ENCODE data around the gene SLC25A1. TPM values are rescaled to one million over a fixed set of nuclear protein-coding genes. Genes with fewer than 3 reads are reported as not detected.

The SLC25A1 gene
- total and polyA plus RNA-seq, 2 experiments from 2014 or later: 187 to 422 TPM

GRCh38 chr22:19128009-19128401 is 50.5 kb downstream of the SLC25A1 start:
- no peaks in the 10 kb centered on the region for H3K9me2 ChIP-seq (replicated peaks; ENCODE audit: insufficient read depth)
- H3K9me3 ChIP-seq (ENCODE audit: low read depth): no peaks in the 10 kb centered on the region
- H3K36me3 ChIP-seq (replicated peaks; ENCODE audit: insufficient read depth, low read depth): no peaks in the 10 kb centered on the region
- no peak for DNase-seq (ENCODE audit: low spot score)
- no peak overlapping the region for H3K4me2 ChIP-seq
- H4K20me1 ChIP-seq (ENCODE audit: insufficient read depth, poor library complexity, severe bottlenecking): no peaks in the 10 kb centered on the region
- no peaks in the 10 kb centered on the region for H3K27me3 ChIP-seq
- H3K4me1 ChIP-seq (ENCODE audit: insufficient read depth): no peaks in the 10 kb centered on the region
- WGBS (ENCODE audit: low lambda C conversion rate, missing lambda C conversion rate): 87% methylated on average over 7 of the region's 7 CpGs
- H3K4me3 ChIP-seq: no peak overlapping the region
- TF ChIP-seq, protein P1, sequence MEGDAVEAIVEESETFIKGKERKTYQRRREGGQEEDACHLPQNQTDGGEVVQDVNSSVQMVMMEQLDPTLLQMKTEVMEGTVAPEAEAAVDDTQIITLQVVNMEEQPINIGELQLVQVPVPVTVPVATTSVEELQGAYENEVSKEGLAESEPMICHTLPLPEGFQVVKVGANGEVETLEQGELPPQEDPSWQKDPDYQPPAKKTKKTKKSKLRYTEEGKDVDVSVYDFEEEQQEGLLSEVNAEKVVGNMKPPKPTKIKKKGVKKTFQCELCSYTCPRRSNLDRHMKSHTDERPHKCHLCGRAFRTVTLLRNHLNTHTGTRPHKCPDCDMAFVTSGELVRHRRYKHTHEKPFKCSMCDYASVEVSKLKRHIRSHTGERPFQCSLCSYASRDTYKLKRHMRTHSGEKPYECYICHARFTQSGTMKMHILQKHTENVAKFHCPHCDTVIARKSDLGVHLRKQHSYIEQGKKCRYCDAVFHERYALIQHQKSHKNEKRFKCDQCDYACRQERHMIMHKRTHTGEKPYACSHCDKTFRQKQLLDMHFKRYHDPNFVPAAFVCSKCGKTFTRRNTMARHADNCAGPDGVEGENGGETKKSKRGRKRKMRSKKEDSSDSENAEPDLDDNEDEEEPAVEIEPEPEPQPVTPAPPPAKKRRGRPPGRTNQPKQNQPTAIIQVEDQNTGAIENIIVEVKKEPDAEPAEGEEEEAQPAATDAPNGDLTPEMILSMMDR (IDR thresholded peaks at IDR 0.05; ENCODE audit: poor library complexity): no peak
- TF ChIP-seq EZH2 (IDR thresholded peaks at IDR 0.05; ENCODE audit: borderline replicate concordance): no peak
- no peak for TF ChIP-seq EZH2phosphoT487 (IDR thresholded peaks at IDR 0.05; ENCODE audit: low read depth, severe bottlenecking, unreplicated experiment)
- no peaks in the 10 kb centered on the region for H3K79me2 ChIP-seq
- no peak overlapping the region for H2AFZ ChIP-seq
- no peak overlapping the region for H3K27ac ChIP-seq

- Histone ChIP-seq H2AFZ (no peak overlapping the region), H3K9me3 (ENCODE audit: low read depth) (no peaks in the 10 kb centered on the region), H3K27me3 (no peaks in the 10 kb centered on the region), H3K4me3 (no peak overlapping the region), H3K4me1 (ENCODE audit: insufficient read depth) (no peaks in the 10 kb centered on the region), H3K27ac (no peak overlapping the region), H3K79me2 (no peaks in the 10 kb centered on the region), H3K36me3 (replicated peaks; ENCODE audit: insufficient read depth, low read depth) (no peaks in the 10 kb centered on the region), H4K20me1 (ENCODE audit: insufficient read depth, poor library complexity, severe bottlenecking) (no peaks in the 10 kb centered on the region), H3K9me2 (replicated peaks; ENCODE audit: insufficient read depth) (no peaks in the 10 kb centered on the region), H3K4me2 (no peak overlapping the region)
- TF ChIP-seq, protein P1 (IDR thresholded peaks at IDR 0.05; ENCODE audit: poor library complexity): no peak
- no peak for DNase-seq (ENCODE audit: low spot score)
- WGBS (ENCODE audit: low lambda C conversion rate, missing lambda C conversion rate): 90% methylated on average over 16 of the region's 16 CpGs
Observed at GRCh38 chr22:19127329-19128008, 51.1 kb downstream of the SLC25A1 start.

DNA sequence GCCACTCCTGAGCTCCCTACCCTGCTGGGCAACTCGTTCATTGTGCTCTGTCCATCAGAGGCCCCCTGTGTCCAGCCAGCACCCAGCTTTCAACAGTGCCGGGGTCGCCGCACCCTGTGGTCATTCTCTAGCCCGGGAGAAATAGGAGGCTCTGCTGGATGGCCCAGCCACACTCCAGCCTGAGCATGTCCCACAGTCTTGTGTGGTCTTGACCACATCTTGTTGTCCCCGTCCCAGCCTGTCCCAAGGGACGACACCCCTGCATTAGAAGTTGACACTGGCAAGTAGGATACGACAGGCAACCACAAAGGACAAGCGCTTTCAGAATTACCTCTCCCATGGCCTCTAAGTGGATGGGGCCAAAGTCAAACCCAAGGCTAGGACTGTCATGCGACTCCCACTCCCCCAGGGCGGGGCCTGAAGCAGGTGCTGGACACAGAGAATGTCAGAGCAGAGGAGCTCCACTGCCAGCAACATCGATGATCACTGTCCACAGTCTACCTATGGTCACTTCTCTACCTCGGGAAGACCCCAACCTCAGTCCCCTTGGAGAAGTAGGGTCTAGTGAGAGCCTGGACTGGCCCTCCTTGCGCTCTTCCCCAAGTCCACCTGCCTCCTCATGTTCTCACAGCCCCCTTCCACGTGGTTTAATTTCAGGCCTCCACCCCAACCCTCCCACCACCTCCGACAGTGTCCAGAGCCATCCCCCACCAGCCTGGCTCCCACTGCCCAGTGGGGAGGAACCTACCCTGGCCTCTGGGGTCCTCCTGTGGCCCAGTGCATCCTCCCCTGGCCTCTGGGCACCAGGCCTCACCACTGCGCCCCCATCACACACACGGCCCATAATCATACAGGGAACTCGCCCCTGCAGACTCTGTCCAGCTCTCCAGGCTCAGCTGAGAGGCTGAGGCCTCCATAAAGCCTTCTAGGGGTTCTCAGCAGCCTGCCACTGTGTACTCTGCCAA is 51.9 kb downstream of the SLC25A1 start:
- no peaks in the 10 kb centered on the region for H3K27me3 ChIP-seq
- no peak overlapping the region for H3K4me3 ChIP-seq
- 91% methylated on average over 15 of the region's 19 CpGs for WGBS (ENCODE audit: low lambda C conversion rate, missing lambda C conversion rate)
- no peak overlapping the region for H3K27ac ChIP-seq
- no peak overlapping the region for H2AFZ ChIP-seq
- DNase-seq (ENCODE audit: low spot score): no peak
- H4K20me1 ChIP-seq (ENCODE audit: insufficient read depth, poor library complexity, severe bottlenecking): peaks cover 2% of the 10 kb centered on the region
- TF ChIP-seq EZH2phosphoT487 (IDR thresholded peaks at IDR 0.05; ENCODE audit: low read depth, severe bottlenecking, unreplicated experiment): no peak
- no peak for TF ChIP-seq EZH2 (IDR thresholded peaks at IDR 0.05; ENCODE audit: borderline replicate concordance)
- TF ChIP-seq, protein P1 (IDR thresholded peaks at IDR 0.05; ENCODE audit: poor library complexity): no peak
- H3K9me3 ChIP-seq (ENCODE audit: low read depth): no peaks in the 10 kb centered on the region
- H3K36me3 ChIP-seq (replicated peaks; ENCODE audit: insufficient read depth, low read depth): no peaks in the 10 kb centered on the region
- no peaks in the 10 kb centered on the region for H3K4me1 ChIP-seq (ENCODE audit: insufficient read depth)
- H3K79me2 ChIP-seq: peaks cover 1% of the 10 kb centered on the region
- H3K4me2 ChIP-seq: no peak overlapping the region
- no peaks in the 10 kb centered on the region for H3K9me2 ChIP-seq (replicated peaks; ENCODE audit: insufficient read depth)

Other genes with a start within 250 kb of the SLC25A1 start
- 27.2 and 27.9 TPM in 2 replicates for gene PRODH, start 242.4 kb downstream of the SLC25A1 start, total RNA-seq
- gene PRODH, start 242.4 kb downstream of the SLC25A1 start, polyA plus RNA-seq: 26.4 and 27.9 TPM in 2 replicates
- 45.2 and 61.5 TPM in 2 replicates for gene DGCR2, start 56.3 kb downstream of the SLC25A1 start, total RNA-seq
- 62.4 and 67.2 TPM in 2 replicates for gene DGCR2, start 56.3 kb downstream of the SLC25A1 start, polyA plus RNA-seq
- not detected in 2 replicates for gene TSSK2, start 47.4 kb downstream of the SLC25A1 start, total RNA-seq
- gene TSSK2, start 47.4 kb downstream of the SLC25A1 start, polyA plus RNA-seq: not detected in 2 replicates
- gene ESS2, start 34.1 kb downstream of the SLC25A1 start, total RNA-seq: 7.6 and 9.0 TPM in 2 replicates
- 11.4 and 11.7 TPM in 2 replicates for gene ESS2, start 34.1 kb downstream of the SLC25A1 start, polyA plus RNA-seq
- not detected in 2 replicates for gene GSC2, start 28.4 kb downstream of the SLC25A1 start, total RNA-seq
- gene GSC2, start 28.4 kb downstream of the SLC25A1 start, polyA plus RNA-seq: not detected in 2 replicates
- 2.2 and 4.3 TPM in 2 replicates for gene CLTCL1, start 113.0 kb upstream of the SLC25A1 start, total RNA-seq
- 3.7 and 6.1 TPM in 2 replicates for gene CLTCL1, start 113.0 kb upstream of the SLC25A1 start, polyA plus RNA-seq